Stimulated activated naive CD4-positive, alpha-beta T cell treated with Interleukin-2 at 50 U/mL for 16 hours (primary cell): Measurements from ENCODE around the gene ATG2A.
"Not testable (repeated sequence)": the region's sequence is repeated elsewhere in the genome, so short reads cannot be mapped to it uniquely, and the experiment has no call there.

Experiments used
- DNase-seq: peaks from one replicate; lab custom pipeline; 2025; lab: John Stamatoyannopoulos, UW

The ATG2A gene

DNA sequence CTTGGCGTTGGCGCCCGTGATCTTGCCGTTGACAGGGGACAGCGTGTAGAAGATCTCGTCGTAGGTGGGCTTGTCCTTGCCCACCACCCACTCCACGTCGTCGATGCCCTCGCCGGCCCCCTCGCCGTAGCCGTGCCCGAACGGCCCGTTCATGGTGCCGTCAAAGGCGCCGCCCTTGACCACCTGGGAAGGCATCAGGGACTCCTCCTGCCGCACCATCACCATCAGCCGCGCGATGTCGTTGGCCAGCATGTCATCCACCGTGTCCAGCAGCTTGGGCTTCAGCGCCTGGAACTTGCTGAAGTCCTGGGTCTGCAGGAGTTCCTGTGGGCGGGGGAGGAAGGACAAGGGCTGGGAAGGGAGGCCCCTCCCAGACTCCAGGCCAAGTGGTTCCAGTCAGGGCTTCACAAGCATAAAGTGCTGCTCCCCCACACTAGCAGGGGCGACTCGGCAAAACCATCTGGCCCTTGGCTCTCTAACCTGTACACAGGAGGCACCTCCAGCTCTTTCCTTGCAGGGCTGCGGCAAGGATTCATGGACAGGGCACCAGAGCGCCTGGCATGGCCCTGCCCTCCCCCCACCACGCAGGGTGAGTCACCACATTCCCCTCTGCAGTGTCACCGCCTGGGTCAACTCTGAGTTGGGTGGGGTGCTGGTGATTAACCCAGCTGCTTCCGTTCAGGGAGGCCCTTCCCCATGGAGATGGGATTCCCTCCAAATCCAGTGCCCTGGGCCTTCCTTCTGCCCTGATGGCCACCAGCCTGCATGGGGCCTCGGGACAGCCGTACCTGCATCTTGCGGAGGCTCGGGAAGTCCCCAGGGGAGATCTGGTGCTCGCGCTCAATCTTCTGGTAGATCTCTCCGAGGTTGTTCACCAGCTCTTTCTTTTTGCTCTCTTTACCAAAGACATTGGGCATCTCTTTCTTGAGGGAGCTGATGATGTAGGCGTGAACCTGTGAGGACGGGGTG, 62.2 kb downstream of the ATG2A start:
- DNase-seq = peak; percentile 51

DNA sequence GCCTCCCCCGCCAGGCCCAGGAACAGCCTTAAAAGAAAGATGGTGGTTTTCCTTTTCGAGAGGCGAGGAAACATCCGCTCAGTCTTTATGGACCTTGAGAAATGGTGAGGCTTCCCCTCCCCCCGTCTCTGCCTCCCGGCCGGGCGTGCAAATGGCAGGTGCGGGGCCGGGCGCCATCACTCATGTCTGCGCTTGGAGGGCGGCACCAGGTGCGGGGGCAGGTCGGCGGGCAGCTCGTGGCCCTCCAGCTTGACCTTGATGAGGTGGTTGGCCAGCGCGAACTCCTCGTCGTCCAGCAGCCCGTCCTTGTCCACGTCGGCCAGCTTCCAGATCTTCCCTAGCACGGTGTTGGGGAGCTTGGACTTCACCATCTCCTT, 62.9 kb downstream of the ATG2A start:
- no peak for DNase-seq

DNA sequence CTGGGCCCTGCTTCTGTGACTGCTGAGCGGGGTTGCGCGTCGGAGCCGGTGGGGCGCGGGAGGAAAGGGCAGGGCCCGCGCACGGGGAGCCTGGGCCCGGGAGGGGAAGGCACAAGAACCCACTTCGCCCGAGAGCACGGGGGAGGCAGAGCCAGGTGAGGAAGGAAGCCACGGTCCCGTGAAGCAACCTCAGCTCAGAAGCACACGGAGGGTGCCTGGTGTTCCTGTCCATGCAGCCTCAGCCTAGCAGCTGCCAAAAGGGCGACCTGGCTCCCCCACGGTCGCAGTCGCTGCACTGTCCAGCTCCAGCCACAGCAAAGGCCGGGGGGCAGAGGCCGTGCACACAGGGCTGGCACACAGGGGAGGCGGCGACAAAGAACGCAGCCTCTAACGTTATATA, 63.3 kb downstream of the ATG2A start:
- DNase-seq = no peak

DNA sequence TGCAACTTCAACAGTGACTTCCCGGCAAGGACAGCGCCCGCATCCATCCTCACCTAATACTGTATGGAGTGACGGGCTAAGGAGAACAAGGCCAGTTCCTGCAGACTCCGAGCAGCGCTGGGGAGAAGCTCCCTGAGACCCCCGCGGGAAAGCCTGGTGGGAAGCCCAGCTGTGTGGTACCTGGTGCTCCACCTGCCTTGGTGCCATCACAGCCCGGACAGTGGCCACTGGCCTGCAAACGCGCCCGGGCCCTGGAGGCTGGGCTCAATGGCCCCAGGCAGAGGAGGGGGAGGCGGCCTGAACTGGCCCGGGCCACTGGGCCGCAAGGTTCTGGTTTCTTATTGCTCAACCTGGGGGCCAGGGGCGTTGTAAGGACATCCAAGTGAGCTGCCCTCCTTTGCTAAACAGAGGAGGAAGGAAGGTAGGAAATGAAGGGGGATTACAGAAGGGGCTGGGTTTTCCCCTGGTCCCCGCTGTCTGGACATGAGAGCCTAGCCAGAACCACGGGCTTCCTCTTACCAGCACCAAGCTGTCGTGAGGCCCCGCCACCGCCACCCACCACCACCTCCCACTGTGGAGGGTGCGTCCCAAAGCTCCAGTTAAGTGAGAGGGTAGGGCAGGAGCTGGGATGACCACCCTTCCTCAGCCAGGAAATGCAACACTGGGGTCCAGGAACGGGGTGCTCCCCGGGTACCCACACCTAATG, 64.1 kb downstream of the ATG2A start:
- no peak for DNase-seq

DNA sequence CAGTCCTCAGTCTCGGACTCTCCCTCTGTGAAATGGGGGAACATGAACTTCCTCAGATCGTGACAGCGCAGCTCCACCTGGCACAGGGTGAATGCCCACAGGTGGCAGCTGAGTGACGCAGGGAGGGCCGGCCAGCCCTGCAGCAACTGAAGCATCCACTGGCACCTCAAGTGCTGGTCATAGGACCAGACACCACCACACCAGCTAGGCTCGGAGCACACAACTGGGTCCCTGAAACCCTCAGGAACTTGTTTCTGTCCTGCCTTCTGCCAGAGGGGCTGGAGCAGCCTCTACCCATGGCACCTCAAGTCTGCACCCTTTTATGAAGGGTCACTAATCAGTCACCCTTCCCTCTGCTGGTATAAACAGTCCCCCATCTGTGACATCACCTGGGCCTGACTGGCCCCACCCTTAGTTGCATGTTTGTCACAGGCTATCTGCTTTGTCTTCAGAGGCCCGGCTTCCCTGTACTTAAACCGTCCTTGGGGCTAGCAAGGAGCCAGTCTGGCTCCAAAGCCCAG, 65.1 kb downstream of the ATG2A start:
- no peak for DNase-seq

DNA sequence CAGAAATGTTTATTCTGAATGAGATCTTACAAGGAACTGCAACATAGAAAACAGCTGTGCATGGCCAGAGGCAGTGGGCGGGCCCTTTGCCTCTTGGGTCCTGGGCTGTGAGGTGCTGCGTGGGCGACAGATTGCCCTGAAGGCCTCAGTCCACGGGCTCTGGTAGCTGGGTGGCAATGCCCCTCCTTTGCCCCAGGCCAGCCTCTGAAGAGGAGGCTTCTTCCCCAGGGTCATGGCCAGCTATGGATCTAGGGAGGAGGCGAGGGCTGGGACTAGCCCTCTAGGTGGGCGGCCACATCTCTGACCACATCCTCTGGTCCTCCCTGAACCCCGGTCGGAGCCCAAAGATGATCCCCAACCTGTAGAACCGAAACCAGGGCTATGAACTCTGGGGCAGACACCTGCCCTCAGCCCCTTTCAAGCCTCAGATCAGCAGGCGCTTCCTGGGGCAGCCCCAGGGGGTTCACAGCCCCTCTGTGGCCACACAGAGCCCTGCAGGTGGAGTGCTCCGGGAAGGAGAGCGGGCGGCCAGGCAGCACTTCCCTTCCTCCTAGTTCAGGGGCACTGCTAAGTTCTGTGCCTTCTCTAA, 65.9 kb downstream of the ATG2A start:
- DNase-seq = peak; percentile 35

DNA sequence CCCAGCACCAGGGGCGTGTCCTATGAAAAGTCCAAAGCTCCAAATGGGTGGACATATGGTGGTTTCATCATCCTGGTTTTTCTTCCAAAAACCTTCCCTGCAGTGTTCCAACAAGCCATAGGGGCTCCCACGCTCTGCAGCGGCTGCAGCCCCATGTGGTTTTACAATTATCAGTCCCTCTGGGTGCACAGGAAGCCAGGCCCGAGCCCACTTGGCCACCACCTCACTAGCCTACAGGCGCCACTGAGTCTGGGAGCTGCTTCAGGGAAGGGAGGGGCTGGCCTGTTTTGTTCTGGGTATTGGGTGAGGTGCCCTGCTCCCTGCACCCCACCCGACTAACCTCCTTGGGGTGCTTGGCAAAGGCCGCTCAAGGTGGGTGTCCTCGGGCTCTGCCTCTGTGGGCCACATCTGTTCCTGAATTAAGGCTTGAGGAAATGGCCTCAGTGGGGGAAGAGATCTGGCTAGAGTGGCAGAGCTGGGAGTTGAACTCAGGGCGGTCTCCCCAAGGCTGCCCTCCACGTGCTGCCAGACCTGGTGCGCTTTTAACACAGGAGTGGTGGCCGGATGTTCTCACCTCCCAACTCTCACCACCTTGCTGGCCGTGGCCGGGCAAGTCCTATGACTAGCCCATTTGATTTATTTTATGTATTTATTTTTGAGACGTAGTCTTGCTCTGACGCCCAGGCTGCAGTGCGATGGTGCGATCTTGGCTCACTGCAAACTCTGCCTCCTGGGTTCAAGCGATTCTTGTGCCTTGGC, 67.2 kb downstream of the ATG2A start:
- DNase-seq = no peak

DNA sequence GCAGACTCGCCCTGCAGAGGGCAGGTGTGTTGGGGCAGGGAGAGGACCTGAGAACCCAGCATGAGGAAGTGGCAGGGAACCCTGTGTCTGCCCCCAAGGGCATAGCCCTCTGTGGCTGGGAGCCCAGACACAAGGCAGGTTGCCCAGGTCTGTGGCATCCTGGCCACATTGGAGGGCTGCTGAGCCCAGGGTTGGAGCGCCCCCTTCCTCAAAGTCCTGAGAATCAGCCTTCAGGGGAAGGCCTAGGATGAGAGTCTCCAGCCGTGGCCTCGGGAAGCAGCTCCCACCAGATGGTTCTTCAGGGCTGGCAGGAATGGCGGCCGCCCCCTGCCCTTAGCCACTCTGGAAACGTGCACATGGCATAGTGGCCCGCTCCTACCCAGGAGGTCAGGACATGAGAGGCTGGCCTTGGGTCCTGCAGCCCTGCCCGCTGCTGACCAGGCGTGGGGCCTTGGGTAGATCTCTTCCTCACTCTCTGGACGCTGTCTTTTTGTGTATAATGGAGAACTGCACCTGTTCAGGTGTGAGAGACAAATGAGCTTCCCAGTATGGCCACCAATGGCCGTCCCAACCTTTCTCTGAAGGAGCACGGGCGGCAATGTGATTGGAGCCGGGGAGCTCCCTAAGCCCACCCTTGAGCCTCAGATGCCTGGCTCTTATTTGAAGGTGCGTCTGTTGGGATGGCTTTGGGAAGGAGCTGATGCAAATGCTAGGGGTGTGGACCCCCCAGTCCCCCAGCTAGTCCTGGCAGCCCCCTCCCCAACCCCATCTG, 68.0 kb downstream of the ATG2A start:
- no peak for DNase-seq

DNA sequence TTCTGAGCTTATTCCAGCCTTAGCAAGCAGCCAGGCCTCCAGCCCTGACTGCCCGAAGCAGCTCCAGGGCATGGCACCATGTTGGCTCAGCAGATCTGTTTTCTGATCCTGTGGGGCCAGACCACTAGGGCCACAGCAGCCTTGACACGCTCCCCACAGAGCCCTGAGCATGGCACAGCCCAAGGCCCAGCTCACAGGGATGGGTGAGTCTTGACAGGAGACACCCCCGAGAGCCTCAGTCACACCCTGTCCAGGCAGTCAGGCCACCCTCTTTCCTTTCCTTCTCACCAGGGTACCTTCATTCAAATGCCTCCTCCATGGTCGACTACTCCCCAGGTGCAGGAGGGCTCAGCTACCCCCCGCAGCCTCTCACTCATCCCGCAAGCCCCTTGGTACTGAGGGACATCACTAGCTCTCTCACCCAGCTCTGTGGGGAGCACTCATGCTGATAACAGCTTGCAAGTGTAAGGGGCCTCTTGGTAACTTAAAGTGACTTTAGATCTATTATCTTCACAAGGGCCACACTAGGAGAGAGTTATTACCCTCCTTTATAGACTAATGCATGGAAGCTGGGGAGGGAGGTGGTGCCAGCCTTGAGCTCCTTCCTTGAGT, 68.7 kb downstream of the ATG2A start:
- no peak for DNase-seq

DNA sequence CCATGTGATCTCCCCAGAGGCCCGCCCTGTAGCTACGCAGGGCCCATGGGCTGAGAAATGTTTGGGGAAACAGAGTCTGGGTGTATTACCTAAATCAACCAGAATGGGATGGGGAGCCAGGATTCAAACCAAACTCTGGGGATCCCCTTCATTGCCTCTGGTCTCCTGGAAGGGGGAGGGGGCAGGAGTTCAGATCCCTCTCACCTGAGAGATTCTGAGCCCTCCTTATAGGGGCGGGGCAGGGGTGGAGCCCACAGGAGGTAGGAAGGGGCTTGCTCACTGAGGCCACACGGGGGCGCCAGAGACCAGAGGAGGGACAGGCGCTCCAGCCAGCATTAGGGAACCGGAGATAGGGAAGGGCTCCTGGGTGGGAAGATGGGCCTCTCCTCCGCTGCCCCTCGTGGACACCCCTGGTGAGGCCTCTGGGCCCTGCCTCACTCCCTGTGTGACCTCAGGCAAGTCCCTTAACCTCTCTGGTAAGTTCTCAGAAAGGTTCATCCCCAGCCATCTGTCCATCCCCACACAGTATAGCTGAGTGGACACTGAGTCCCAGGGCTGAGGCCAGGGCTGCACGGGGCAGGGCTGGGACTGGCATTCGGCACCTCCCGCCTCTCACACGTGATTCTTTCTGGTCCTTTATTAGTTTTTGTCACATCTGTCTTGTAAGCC, 69.9 kb downstream of the ATG2A start:
- DNase-seq = peak; percentile 89

DNA sequence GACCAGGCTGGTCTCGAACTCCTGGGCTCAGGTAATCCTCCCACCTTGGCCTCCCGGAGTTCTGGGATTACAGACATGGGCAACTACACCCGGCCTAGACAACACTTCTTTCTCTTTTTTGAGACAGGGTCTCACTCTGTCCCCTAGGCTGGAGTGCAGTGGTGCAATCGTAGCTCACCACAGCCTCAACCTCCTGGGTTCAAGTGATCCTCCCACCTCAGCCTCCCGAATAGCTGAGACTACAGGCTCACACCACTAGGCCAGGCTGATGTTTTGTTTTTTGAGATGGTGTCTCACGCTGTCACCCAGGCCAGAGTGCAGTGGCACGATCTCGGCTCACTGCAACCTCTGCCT, 71.3 kb downstream of the ATG2A start:
- not testable (repeated sequence) for DNase-seq

DNA sequence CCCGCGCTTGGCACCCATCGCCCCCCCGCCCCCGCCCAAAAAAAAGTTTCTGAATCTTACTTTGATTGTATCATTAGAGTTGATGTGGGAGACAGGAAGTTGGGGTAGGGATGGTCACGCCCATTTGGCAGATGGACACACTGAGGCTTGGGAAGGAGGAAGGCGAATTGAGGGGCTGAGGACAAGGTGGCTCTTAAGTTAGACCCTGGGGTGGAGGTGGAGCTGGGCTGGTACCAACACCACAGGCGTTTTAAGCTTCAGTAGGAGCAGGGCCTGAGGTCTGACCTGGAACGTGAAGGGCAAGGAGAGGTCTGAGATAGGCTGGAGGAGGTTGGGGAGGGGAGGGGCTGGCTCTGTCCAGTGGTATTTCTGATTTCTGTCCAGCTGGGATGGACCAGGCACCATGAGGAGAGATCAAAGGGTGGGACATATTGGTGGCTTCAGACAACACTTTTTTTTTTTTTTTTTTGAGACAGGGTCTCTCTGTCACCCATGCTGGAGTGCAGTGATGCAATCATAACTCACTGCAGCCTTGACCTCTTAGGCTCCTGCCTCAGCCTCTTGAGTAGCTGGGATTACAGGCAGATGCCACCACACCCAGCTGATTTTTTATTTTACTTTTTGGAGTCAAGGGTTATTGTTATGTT, 71.8 kb downstream of the ATG2A start:
- no peak for DNase-seq
